Thyroid gland (tissue), 4 donors: ENCODE results near the gene PRDX6. TPM values are rescaled to one million over a fixed set of nuclear protein-coding genes. Genes with fewer than 3 reads are reported as not detected.
"Not testable (repeated sequence)": the region's sequence is repeated elsewhere in the genome, so short reads cannot be mapped to it uniquely, and the experiment has no call there.

Experiments used
- DNase-seq, 2 donors: peaks; one replicate each; pipeline ENCODE4 v3.0.0-alpha.2; 2019
- H3K27ac ChIP-seq, 3 donors: fragments of 200-600 bp; sonication (generic); 1 replicate in 2 of 3; 2 replicates in 1 of 3; pipeline ENCODE4 v1.5.1; 2016 to 2019; ENCODE audit warnings: mild to moderate bottlenecking in 1 of 3, moderate library complexity in 1 of 3
- H3K27me3 ChIP-seq: fragments of 200-600 bp; sonication (generic); one replicate; pipeline ENCODE4 v1.5.1; 2019
- H3K36me3 ChIP-seq, 2 donors: fragments of 200-600 bp; sonication (generic); one replicate each; pipeline ENCODE4 v1.5.1; 2016 to 2019
- H3K4me1 ChIP-seq, 2 donors: fragments of 200-600 bp; sonication (generic); one replicate each; pipeline ENCODE4 v1.5.1; 2017 to 2019
- H3K4me3 ChIP-seq, 3 donors: fragments of 200-600 bp; sonication (generic); replicated peaks in 1 of 3; 1 replicate in 2 of 3; 2 replicates in 1 of 3; pipeline ENCODE4 v1.5.1; 2016; ENCODE audit warnings: mild to moderate bottlenecking in 1 of 3
- H3K9me3 ChIP-seq: fragments of 200-600 bp; sonication (generic); one replicate; pipeline ENCODE4 v1.5.1; 2017
- CTCF ChIP-seq, 6 experiments: fragments of 200-600 bp in 3 of 6; fragments of 450-650 bp in 3 of 6; sonication (generic) in 3 of 6; IDR thresholded peaks; one replicate each; pipeline ENCODE4 v1.5.1; 2016 to 2019; ENCODE audit warnings: antibody characterized with exemption in 6 of 6, mild to moderate bottlenecking in 2 of 6, inconsistent platforms in 1 of 6, moderate library complexity in 1 of 6
- POLR2A ChIP-seq, 2 donors: fragments of 450-650 bp; IDR thresholded peaks; one replicate each; pipeline ENCODE4 v1.6.1; 2017; ENCODE audit warnings: antibody characterized with exemption in 2 of 2, mild to moderate bottlenecking in 2 of 2, moderate library complexity in 1 of 2
- WGBS, 2 donors: methylation state at CpG; one replicate each; pipeline ENCODE4 v1.1.5; 2017; 5-methylcytosine and 5-hydroxymethylcytosine counted together
- intact Hi-C: fragments of 100-400 bp; cut with DNase I; formaldehyde crosslinking; loops from one replicate; pipeline ENCODE4 v1.15.1; 2023
- total RNA-seq, 4 donors: library from RNA; depleted of rRNA; stranded (reverse); fragments of >200 nt; gene quantifications; one replicate each; pipeline ENCODE4 v1.2.3, GENCODE V29; 2016

PRDX6 gene
- total RNA-seq, 4 donors from 2014 or later: 161 to 301 (median 233) TPM

GRCh38 chr1:173469656-173470055 lies 7.5 kb upstream of the PRDX6 start:
- WGBS, 2 donors: 96% methylated on average over 3 of the region's 3 CpGs
- Histone ChIP-seq H3K4me1 (no peaks in the 10 kb centered on the region), H3K27ac (no peak overlapping the region), H3K4me3 (no peak overlapping the region), H3K27me3 (no peaks in the 10 kb centered on the region), H3K9me3 (no peaks in the 10 kb centered on the region), H3K36me3 (no peaks in the 10 kb centered on the region)
- intact Hi-C loops: loop anchor here (5.0 kb wide), 1 partner anchor 37 kb away; no protein-coding TSS in a partner anchor
- DNase-seq: no peak
- TF ChIP-seq POLR2A (IDR thresholded peaks at IDR 0.05) (no peak), CTCF (IDR thresholded peaks at IDR 0.05) (no peak)

GRCh38 chr1:173470608-173471007 lies 6.5 kb upstream of the PRDX6 start:
- intact Hi-C loops: loop anchor here (5.0 kb wide), 1 partner anchor 38 kb away; no protein-coding TSS in a partner anchor
- H3K4me3 ChIP-seq: no peak overlapping the region
- WGBS, 2 donors: 97 to 100% methylated on average over 4 of the region's 4 CpGs
- no peak for TF ChIP-seq POLR2A (IDR thresholded peaks at IDR 0.05)
- TF ChIP-seq CTCF (IDR thresholded peaks at IDR 0.05): no peak
- H3K9me3 ChIP-seq: no peaks in the 10 kb centered on the region
- no peak for DNase-seq
- H3K27ac ChIP-seq: no peak overlapping the region
- no peaks in the 10 kb centered on the region for H3K27me3 ChIP-seq
- no peaks in the 10 kb centered on the region for H3K36me3 ChIP-seq
- H3K4me1 ChIP-seq: peaks cover 0 to under 1% of the 10 kb centered on the region in 2 donors

- 80 to 87% methylated on average over 2 of the region's 2 CpGs for WGBS, 2 donors
- intact Hi-C loops: loop anchor here (5.0 kb wide), 1 partner anchor 41 kb away; no protein-coding TSS in a partner anchor
- TF ChIP-seq POLR2A (IDR thresholded peaks at IDR 0.05) (no peak), CTCF (IDR thresholded peaks at IDR 0.05) (no peak)
- no peak for DNase-seq
- no peak overlapping the region for H3K27ac ChIP-seq
- H3K9me3 ChIP-seq: no peaks in the 10 kb centered on the region
- H3K36me3 ChIP-seq: no peaks in the 10 kb centered on the region
- no peak overlapping the region for H3K4me3 ChIP-seq
- no peaks in the 10 kb centered on the region for H3K27me3 ChIP-seq
- peaks cover 13% of the 10 kb centered on the region in 2 donors for H3K4me1 ChIP-seq
These were observed 3.5 kb upstream of the PRDX6 start for GRCh38 chr1:173473599-173474011.

GRCh38 chr1:173474097-173474779 lies 2.9 kb upstream of the PRDX6 start:
- TF ChIP-seq CTCF (IDR thresholded peaks at IDR 0.05): no peak
- no peak for TF ChIP-seq POLR2A (IDR thresholded peaks at IDR 0.05)
- 86 to 99% methylated on average over 5 of the region's 5 CpGs for WGBS, 2 donors
- DNase-seq: no peak
- H3K4me1 ChIP-seq: peaks cover 19 to 20% of the 10 kb centered on the region in 2 donors
- H3K27ac ChIP-seq: no peak overlapping the region
- H3K27me3 ChIP-seq: no peaks in the 10 kb centered on the region
- no peaks in the 10 kb centered on the region for H3K36me3 ChIP-seq
- H3K4me3 ChIP-seq: no peak overlapping the region
- no peaks in the 10 kb centered on the region for H3K9me3 ChIP-seq
- intact Hi-C loops: loop anchor here (5.0 kb wide), 1 partner anchor 42 kb away; no protein-coding TSS in a partner anchor

GRCh38 chr1:173474780-173475421 lies 2.2 kb upstream of the PRDX6 start:
- not testable (repeated sequence) for H3K27ac ChIP-seq
- H3K4me1 ChIP-seq: peaks cover 26% of the 10 kb centered on the region in 2 donors

More at GRCh38 chr1:173474780-173475421, 2.2 kb upstream of the PRDX6 start:
- H3K27me3 ChIP-seq, H3K4me3 ChIP-seq, H3K36me3 ChIP-seq, H3K9me3 ChIP-seq, DNase-seq: not testable (repeated sequence)
- 83 to 90% methylated on average over 17 of the region's 17 CpGs for WGBS, 2 donors
- intact Hi-C loops: loop anchor here (5.0 kb wide), 1 partner anchor 43 kb away; no protein-coding TSS in a partner anchor
